Measurements from ENCODE around the gene PAX1. TPM values are rescaled to one million over a fixed set of nuclear protein-coding genes. Genes with fewer than 3 reads are reported as not detected.
A peak's percentile ranks its signal among the peaks of the same experiment; 100 is the strongest.

The PAX1 gene
- total RNA-seq, 2 experiments from 2014 or later, result not detected

- peaks cover 2% of the 10 kb centered on the region for H3K27me3 Mint-ChIP-seq (ENCODE audit: low read depth)
- H3K36me3 Mint-ChIP-seq (ENCODE audit: low read depth), result no peaks in the 10 kb centered on the region
- CTCF ChIA-PET, result no interaction called here
- H3K27ac Mint-ChIP-seq, result no peak overlapping the region
- H3K9me3 Mint-ChIP-seq, result no peaks in the 10 kb centered on the region
- no peak for DNase-seq
- intact Hi-C loops (cut with micrococcal nuclease), result no loop called here
- no peak overlapping the region for H3K4me3 Mint-ChIP-seq
- H3K4me1 Mint-ChIP-seq (ENCODE audit: low read depth), result no peaks in the 10 kb centered on the region
Measured at GRCh38 chr20:21684671-21685070, 20.8 kb upstream of the PAX1 start.

- Mint-ChIP-seq H3K27ac (no peak overlapping the region), H3K36me3 (ENCODE audit: low read depth) (no peaks in the 10 kb centered on the region)
- intact Hi-C loops (cut with micrococcal nuclease), result no loop called here
Measured at GRCh38 chr20:21685981-21686380, 19.5 kb upstream of the PAX1 start.

DNA sequence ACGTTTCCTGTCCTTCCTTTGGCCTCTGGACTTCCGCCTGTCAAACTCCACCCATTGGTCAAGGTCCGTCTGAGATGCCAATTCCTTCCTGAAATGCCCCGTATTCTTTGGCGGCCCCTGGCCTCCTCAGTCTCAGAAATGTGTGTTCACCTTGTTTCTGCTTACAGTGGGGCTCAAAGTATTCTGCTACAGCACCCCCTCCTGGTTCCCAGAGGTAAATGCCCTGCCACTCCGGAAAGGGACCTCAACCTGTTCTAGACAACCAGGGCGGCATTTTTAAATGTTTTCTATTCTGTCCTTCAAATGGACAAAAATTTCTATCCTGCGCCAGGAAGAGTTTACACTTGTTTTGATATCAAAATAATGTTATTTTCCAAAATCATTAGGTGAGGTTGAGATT is 12.1 kb upstream of the PAX1 start:
- no peaks in the 10 kb centered on the region for H3K36me3 Mint-ChIP-seq (ENCODE audit: low read depth)
- no peaks in the 10 kb centered on the region for H3K4me1 Mint-ChIP-seq (ENCODE audit: low read depth)
- intact Hi-C loops (cut with micrococcal nuclease), result no loop called here
- CTCF ChIA-PET, result interaction anchor here (1.4 kb wide), 1 partner anchor 79 kb away, joined by 4 read pairs; no protein-coding TSS in a partner anchor
- no peak overlapping the region for H3K27ac Mint-ChIP-seq
- H3K9me3 Mint-ChIP-seq, result no peaks in the 10 kb centered on the region
- H3K27me3 Mint-ChIP-seq (ENCODE audit: low read depth), result peaks cover 37% of the 10 kb centered on the region
- no peak overlapping the region for H3K4me3 Mint-ChIP-seq
- DNase-seq, result no peak

More at GRCh38 chr20:21685981-21686380, 19.5 kb upstream of the PAX1 start:
- no peak for DNase-seq
- Mint-ChIP-seq H3K27me3 (ENCODE audit: low read depth) (peaks cover 2% of the 10 kb centered on the region), H3K9me3 (no peaks in the 10 kb centered on the region), H3K4me1 (ENCODE audit: low read depth) (no peaks in the 10 kb centered on the region), H3K4me3 (no peak overlapping the region)
- CTCF ChIA-PET, result no interaction called here

GRCh38 chr20:21698494-21699215 is 6.8 kb upstream of the PAX1 start:
- intact Hi-C loops (cut with micrococcal nuclease), result no loop called here
- DNase-seq, result no peak
- no peaks in the 10 kb centered on the region for H3K9me3 Mint-ChIP-seq
- CTCF ChIA-PET, result no interaction called here
- no peaks in the 10 kb centered on the region for H3K36me3 Mint-ChIP-seq (ENCODE audit: low read depth)
- H3K4me1 Mint-ChIP-seq (ENCODE audit: low read depth), result peaks cover 8% of the 10 kb centered on the region
- no peak overlapping the region for H3K27ac Mint-ChIP-seq
- peaks cover 77% of the 10 kb centered on the region for H3K27me3 Mint-ChIP-seq (ENCODE audit: low read depth)
- no peak overlapping the region for H3K4me3 Mint-ChIP-seq

DNA sequence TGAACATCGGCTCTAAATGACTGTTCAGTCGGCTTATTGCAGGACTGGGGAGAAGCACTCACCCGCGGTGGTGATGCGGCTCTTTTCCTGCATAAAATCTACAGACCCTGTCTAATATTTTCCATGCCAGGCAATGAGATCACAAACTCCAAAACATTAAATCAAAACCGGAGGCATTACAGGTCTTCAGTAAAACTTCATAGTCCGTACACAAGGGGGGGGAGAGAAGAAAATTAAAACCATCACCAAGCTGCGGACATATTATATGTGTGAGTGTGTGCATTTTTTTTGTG is 6.3 kb upstream of the PAX1 start:
- CTCF ChIA-PET, result no interaction called here
- Mint-ChIP-seq H3K27ac (no peak overlapping the region), H3K4me1 (ENCODE audit: low read depth) (peaks cover 12% of the 10 kb centered on the region), H3K36me3 (ENCODE audit: low read depth) (no peaks in the 10 kb centered on the region), H3K27me3 (ENCODE audit: low read depth) (peaks cover 78% of the 10 kb centered on the region), H3K4me3 (no peak overlapping the region), H3K9me3 (no peaks in the 10 kb centered on the region)
- intact Hi-C loops (cut with micrococcal nuclease), result no loop called here
- no peak for DNase-seq

- no peak overlapping the region for H3K4me3 Mint-ChIP-seq
- no peaks in the 10 kb centered on the region for H3K36me3 Mint-ChIP-seq (ENCODE audit: low read depth)
- H3K27me3 Mint-ChIP-seq (ENCODE audit: low read depth), result peaks cover 79% of the 10 kb centered on the region
Measured at GRCh38 chr20:21701171-21701876, 4.1 kb upstream of the PAX1 start.

GRCh38 chr20:21702016-21702415 is 3.4 kb upstream of the PAX1 start:
- H3K4me3 Mint-ChIP-seq, result no peak overlapping the region
- H3K27ac Mint-ChIP-seq, result no peak overlapping the region
- H3K27me3 Mint-ChIP-seq (ENCODE audit: low read depth), result peaks cover 77% of the 10 kb centered on the region
- peaks cover 12% of the 10 kb centered on the region for H3K4me1 Mint-ChIP-seq (ENCODE audit: low read depth)
- no peaks in the 10 kb centered on the region for H3K9me3 Mint-ChIP-seq
- intact Hi-C loops (cut with micrococcal nuclease), result loop anchor here (5.0 to 10.0 kb wide), 3 partner anchors 190 to 880 kb away; partner anchors contain the start of genes FOXA2, NKX2-2 and NKX2-4
- H3K36me3 Mint-ChIP-seq (ENCODE audit: low read depth), result no peaks in the 10 kb centered on the region
- CTCF ChIA-PET, result interaction anchor here (0.8 to 2.9 kb wide), 2 partner anchors 16 to 18 kb away, joined by 3 to 13 read pairs; no protein-coding TSS in a partner anchor
- DNase-seq, result no peak

More at GRCh38 chr20:21701171-21701876, 4.1 kb upstream of the PAX1 start:
- Mint-ChIP-seq H3K9me3 (no peaks in the 10 kb centered on the region), H3K27ac (no peak overlapping the region), H3K4me1 (ENCODE audit: low read depth) (peaks cover 12% of the 10 kb centered on the region)
- intact Hi-C loops (cut with micrococcal nuclease), result loop anchor here (5.0 to 10.0 kb wide), 3 partner anchors 189 to 881 kb away; partner anchors contain the start of genes FOXA2, NKX2-2 and NKX2-4
- DNase-seq, result no peak
- CTCF ChIA-PET, result interaction anchor here (0.6 to 2.9 kb wide), 3 partner anchors 17 to 506 kb away, joined by 3 to 13 read pairs (median 4); no protein-coding TSS in a partner anchor

DNA sequence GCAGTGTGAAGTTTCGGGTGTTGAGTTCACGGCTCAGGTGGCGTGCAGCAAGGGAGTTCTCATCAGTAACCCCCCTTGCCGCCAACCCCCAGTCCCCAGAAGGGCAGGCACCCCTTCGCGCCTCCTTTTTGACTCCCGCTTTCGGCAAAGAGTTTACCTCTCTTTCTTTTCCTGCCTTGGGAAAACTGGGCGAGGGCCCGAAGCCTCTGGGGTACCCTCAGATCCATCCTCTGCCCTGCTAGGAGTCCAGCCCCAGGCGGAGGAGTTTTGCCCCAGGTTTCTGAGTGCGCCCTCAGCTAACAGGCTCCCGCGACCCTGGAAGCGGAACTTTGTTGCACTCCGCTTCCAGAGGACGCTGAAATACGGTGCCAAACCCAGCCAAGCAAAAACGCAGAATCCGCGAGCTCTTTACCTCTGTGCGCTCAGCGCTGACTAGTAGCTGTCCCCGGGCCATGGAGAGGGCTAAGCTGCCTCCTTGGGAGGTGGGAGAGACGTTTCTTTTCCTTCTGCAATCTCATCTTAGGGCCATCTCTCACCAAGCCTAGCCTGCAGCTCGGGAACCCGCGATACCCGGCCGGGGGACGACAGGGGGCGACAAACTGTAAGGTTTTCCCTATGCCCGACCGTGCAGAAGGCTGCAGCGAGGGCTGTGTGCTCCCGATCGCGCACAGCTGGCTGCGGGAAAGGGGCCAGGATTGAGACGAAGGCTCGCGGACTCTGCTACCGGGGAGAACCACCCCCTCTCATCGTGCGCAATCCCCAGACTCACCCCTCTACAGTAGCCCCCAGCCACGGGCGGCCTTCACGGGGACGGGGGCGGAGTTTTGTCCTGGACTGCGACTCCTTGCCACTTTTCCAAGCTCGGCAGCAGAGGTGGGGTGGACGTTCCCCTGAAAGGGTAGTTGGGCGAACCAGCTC is 2.7 kb upstream of the PAX1 start:
- Mint-ChIP-seq H3K4me1 (ENCODE audit: low read depth) (peaks cover 12% of the 10 kb centered on the region), H3K9me3 (no peaks in the 10 kb centered on the region), H3K36me3 (ENCODE audit: low read depth) (peaks cover 2% of the 10 kb centered on the region), H3K27me3 (ENCODE audit: low read depth) (peaks cover 83% of the 10 kb centered on the region), H3K27ac (no peak overlapping the region), H3K4me3 (no peak overlapping the region)
- CTCF ChIA-PET, result interaction anchor here (0.6 to 2.9 kb wide), 3 partner anchors 17 to 424 kb away, joined by 3 to 13 read pairs (median 3); no protein-coding TSS in a partner anchor
- DNase-seq, result peak; percentile 71
- intact Hi-C loops (cut with micrococcal nuclease), result loop anchor here (5.0 to 10.0 kb wide), 3 partner anchors 191 to 879 kb away; partner anchors contain the start of genes FOXA2, NKX2-2 and NKX2-4

GRCh38 chr20:21703717-21704407 is 1.6 kb upstream of the PAX1 start:
- Mint-ChIP-seq H3K27me3 (ENCODE audit: low read depth) (peaks cover 83% of the 10 kb centered on the region), H3K4me3 (no peak overlapping the region), H3K9me3 (no peaks in the 10 kb centered on the region), H3K27ac (no peak overlapping the region), H3K4me1 (ENCODE audit: low read depth) (peaks cover 12% of the 10 kb centered on the region), H3K36me3 (ENCODE audit: low read depth) (peaks cover 2% of the 10 kb centered on the region)
- CTCF ChIA-PET, result interaction anchor here (0.6 to 2.9 kb wide), 2 partner anchors 16 to 117 kb away, joined by 3 to 13 read pairs; no protein-coding TSS in a partner anchor
- intact Hi-C loops (cut with micrococcal nuclease), result loop anchor here (5.0 to 10.0 kb wide), 3 partner anchors 192 to 878 kb away; partner anchors contain the start of genes FOXA2, NKX2-2 and NKX2-4
- no peak for DNase-seq

- Mint-ChIP-seq H3K4me1 (ENCODE audit: low read depth) (peaks cover 12% of the 10 kb centered on the region), H3K27me3 (ENCODE audit: low read depth) (peaks cover 82% of the 10 kb centered on the region), H3K27ac (no peak overlapping the region), H3K4me3 (no peak overlapping the region), H3K36me3 (ENCODE audit: low read depth) (peaks cover 2% of the 10 kb centered on the region), H3K9me3 (no peaks in the 10 kb centered on the region)
- intact Hi-C loops (cut with micrococcal nuclease), result loop anchor here (5.0 to 10.0 kb wide), 3 partner anchors 192 to 878 kb away; partner anchors contain the start of genes FOXA2, NKX2-2 and NKX2-4
- CTCF ChIA-PET, result interaction anchor here (0.6 kb wide), 1 partner anchor 1902 kb away, joined by 3 read pairs; no protein-coding TSS in a partner anchor
- no peak for DNase-seq
Measured at GRCh38 chr20:21704408-21705385, 767 bp upstream of the PAX1 start.
